Renal cortical epithelial cell (primary cell): ENCODE results near the gene FOXB2. TPM values are rescaled to one million over a fixed set of nuclear protein-coding genes. Genes with fewer than 3 reads are reported as not detected.
"Not testable (repeated sequence)": the region's sequence is repeated elsewhere in the genome, so short reads cannot be mapped to it uniquely, and the experiment has no call there.

Experiments used
- DNase-seq: peaks from one replicate; pipeline ENCODE4 v3.0.0-alpha.2; 2011; ENCODE audit warnings: low read depth
- total RNA-seq: library from RNA; depleted of rRNA; stranded (reverse); fragments of >200 nt; gene quantifications from 2 replicates; pipeline ENCODE4 v1.2.3, GENCODE V29; 2014

FOXB2 gene
- total RNA-seq, 1 donor from 2014 or later, result not detected

DNA sequence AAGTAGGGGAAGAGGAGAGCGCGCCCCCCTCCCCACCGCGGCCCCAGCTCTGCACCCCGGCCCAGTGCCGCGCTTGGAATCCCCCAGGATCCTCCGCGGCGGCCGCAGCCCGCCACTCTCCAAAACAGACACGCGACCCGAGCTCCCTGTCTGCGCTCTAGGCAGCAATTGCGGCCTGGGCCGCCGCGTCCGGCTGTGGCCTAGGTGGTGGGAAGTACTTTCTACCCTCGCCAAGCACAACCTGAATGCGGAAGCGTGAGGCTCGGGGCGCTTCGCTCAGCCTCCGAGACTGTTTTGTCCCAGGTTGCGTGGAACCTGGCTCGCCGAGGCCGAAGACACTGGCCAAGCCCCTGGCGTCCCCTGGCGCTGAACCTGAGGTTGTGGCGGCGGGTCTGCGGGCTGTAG lies 3.3 kb upstream of the FOXB2 start:
- DNase-seq, result no peak

DNA sequence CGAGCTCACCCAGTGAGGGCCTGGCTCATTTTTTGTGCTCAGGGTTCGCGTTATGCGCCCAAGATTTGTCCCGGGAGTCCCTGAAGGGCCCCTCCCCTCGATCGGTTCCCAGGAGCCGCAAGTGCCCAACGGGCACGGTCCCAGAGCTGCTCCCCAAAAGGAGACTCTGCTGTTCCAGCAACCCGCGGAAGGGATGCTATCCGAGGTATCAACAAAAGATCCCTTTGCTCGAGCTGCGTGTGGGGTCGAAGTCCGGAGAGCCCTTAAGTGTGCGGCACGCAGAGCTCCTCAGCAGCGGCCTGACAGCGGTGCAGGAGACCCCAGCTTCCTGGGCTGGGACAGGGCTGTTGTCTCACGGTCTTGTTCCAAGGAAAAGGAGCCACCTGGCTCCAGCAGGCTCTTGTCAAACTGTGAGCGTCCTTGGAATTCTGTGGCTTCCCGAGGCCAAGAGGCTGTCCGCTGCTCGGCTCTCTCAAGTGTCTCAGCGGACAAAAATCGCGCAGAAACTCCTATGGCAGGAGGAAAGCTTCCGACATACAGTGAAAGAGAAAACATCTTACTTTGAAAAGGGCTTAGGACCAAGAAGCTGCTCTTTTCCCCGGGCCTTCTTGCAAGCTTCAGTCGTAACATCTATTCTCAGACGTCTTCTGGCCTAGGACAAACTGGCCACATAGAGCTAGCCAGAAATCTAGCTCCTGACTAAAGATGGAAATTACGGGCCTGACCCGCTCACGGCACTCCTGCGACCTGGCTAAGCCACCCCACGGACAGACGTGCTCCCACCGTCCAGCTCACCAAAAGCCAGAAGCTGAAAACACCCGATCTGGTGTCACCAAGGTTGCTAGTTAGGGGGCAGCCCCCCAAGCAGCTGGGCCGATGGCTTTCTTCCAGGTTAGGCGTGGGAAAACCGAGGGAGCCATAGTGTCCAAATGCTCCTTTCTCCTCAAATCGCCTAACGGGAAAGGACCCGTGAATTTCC lies 2.6 kb upstream of the FOXB2 start:
- no peak for DNase-seq

DNA sequence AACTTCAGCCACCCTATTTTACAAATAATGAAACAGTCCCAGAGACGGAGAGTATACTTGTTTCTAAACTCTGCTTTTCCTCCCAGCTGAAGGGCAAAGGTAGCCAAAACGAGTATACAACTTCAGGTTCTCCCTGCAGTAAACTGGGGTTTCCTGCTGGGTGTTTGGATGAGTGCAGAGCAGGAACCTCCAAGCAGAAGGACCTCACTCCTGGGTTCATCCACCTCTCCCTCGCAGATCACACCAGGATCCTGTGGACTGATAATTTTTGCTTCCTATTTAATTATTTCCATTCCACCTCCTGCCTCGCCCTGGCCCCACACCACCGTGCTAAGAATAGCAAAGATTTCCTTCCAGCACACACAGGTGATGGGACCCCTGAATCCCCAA lies 2.0 kb upstream of the FOXB2 start:
- no peak for DNase-seq

DNA sequence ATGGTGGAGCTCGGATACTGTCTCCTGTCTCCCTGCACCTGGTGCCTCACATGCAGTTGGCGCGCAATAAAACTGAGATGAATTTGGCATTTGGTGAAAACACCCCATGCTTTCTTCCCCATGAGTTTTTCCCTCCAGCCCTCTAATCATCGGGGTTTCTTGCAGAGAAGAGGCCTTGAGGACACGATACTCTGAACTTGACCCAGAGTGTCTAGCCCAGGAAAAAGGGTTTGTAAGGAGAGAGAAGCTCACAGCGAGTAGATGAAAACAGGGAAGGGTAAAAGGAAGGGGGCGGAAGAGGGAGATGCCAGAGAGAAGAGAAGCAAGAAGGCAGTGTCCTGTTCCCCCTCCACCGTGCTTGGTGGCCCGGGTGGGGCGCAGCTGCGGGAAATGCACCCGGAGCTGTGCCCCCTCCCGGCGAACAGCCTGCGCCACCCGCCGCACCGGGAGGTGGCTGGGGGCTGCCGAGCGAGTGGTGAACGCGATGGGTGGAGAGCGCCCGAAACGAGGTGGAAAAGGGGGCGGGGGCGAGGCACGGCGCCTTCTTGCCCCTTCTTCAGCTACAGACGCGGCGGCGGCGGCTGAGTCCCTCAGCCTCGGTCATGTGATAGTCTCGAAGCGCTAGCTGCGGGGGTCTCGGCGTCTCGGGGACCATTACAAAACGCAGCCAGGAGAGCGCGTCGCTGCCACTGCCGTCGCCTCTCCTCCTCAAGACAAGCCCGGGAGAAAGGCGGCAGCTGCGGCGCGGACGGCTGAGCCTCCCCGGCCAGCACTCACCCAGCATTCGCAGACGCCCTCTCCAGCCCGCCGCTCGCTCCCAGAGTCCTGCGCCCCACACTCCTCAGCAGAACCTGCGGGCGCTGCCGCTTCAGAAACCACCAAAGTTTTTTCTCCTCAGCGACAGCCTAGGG lies 1.1 kb upstream of the FOXB2 start:
- DNase-seq, result no peak

DNA sequence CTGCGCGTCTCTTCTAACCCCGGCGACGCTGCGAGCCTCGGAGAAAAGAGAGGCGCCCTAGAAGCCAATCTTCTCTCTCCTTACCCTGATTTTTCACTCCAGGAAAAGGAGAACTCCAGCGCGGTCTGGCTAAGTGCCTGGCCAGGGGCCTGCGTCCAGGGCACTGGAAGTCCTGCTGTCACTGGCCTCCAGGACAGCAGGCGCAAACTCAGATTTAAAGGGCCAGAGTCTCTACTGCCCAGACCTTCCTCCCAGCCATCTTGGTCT lies 553 bp upstream of the FOXB2 start:
- DNase-seq, result no peak

DNA sequence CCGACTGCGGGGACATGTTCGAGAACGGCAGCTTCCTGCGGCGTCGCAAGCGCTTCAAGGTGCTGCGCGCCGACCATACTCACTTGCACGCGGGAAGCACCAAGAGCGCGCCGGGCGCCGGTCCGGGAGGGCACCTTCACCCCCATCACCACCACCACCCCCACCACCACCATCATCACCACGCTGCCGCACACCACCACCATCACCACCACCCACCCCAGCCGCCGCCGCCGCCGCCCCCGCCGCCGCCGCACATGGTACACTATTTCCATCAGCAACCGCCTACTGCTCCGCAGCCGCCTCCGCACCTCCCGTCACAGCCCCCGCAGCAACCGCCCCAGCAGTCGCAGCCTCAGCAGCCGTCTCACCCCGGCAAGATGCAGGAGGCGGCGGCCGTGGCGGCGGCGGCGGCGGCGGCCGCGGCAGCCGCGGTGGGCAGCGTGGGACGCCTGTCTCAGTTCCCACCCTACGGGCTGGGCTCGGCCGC lies 514 bp downstream of the FOXB2 start:
- DNase-seq, result no peak

DNA sequence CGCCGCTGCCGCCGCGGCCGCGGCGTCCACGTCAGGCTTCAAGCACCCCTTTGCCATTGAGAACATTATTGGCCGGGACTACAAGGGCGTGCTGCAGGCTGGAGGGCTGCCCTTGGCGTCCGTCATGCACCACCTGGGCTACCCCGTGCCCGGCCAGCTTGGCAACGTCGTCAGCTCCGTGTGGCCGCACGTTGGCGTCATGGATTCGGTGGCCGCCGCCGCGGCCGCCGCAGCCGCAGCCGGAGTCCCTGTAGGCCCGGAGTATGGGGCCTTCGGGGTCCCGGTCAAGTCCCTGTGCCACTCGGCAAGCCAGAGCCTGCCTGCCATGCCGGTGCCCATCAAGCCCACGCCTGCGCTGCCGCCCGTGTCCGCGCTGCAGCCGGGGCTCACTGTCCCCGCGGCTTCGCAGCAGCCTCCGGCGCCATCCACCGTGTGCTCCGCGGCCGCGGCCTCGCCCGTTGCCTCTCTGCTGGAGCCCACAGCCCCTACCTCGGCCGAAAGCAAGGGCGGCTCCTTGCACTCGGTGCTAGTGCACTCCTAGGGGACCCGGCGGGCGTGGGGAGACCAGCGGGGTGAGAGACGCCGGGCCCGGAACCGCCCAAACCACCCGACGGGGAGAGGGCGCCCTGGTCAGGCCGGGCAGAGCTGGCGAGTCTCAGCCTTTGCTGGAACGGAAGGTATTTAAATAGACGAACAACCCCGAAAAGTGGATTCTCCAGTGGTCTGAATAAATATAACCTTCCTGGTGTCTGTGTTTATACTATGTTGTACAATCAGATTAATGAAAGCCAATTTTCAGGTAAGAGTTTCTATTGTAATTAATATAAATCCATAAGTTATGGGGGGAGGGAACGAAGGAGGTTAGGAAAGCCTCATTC lies 1.2 kb downstream of the FOXB2 start:
- no peak for DNase-seq

DNA sequence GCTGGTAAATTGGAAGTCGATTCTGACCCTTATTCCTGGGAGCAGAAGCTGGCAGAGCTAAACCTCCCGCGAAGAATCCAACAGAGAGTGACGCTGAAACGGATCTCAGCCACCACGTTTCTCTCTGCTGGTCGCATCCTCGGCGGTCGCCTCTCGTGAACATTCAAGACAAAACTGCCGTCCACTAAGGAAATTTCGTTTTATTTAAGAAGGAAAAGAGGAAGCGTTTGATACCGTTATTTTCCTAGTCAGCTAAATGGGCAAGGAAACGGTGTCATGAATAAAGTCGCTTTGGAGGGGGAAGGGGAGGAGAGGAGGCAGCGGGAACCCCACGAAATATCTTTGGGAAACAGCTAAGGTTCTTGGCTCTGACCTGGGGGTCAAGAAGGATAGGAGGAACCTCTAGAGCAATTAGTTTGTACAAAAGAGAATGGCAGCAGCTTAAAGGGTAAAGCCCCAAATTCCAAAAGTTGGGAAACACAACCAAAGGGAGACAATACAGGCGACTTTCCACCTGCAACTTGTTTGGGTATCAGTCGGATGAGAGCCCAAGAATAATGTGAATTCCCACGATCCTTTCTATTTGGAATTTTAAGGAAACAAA lies 1.9 kb downstream of the FOXB2 start:
- no peak for DNase-seq

DNA sequence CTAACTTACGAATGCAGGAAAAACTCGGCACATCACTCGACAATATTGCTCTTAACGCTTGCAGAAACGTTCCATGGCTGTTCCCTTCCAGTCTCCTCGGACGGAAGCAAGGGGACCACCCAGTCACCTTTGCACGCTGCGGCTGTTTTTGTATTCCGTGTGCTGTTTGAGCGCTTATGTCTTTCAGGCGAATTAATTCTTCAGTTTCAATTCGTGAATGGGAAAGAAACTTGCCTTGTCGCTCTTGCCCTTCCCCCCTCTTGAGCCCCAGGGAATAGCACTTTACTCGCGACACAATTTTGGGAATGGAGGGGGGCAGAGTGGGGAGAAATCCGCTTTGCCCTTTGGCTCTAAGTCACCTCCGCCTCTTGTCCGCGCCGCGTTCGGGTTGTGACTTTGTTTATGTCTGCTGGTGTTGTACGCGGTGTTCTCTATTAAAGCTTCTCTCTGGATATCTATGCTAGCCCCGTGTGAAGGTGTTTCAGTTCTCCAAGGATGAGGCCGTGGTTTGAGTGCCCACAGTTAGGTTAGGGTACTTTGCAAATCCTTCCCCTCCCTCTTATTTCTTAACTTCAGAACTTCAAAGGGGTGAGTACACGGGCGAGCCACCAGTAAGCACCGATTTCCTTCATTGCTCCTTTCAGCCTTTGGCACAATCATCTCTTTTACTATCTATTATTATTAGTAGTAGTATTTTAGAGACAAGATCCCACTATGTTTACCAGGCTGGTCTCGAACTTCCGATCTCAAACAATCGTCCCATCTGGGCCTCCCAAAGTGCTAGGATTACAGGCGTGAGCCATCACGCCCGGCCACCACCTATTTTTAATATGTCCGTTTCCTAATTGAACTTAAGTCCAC lies 2.7 kb downstream of the FOXB2 start:
- no peak for DNase-seq

DNA sequence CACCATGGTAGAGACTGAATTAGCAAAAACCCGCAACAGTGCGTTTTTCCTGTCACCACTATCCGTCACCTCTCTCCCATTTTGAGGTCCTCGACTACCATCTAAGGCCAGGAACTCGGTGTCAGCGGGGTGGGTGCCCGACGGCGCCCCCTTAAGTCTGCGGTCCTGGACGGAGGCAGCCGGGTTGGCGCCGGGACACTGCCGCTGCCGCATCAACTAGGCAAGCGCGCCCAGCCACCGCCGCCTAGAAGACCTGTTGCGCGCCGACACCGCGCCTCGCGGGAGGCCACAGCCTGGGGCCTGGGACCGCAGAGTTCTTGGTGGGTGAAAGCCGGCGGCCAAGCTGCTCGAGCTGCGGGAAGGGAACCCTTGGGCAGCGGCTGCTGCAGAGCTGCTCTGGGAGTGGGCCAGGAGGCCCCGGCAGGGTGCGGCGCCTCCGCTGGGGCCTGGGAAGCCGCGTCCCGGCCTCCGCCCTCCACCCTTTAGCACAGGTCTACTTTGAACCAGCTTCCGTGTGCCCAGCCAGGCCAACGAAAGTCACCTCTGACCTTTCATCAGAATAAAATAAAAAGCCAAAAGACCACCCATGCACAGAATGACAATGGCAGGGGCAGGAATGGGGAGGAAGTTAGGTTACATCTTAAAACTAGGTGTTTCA lies 3.5 kb downstream of the FOXB2 start:
- DNase-seq, result no peak

DNA sequence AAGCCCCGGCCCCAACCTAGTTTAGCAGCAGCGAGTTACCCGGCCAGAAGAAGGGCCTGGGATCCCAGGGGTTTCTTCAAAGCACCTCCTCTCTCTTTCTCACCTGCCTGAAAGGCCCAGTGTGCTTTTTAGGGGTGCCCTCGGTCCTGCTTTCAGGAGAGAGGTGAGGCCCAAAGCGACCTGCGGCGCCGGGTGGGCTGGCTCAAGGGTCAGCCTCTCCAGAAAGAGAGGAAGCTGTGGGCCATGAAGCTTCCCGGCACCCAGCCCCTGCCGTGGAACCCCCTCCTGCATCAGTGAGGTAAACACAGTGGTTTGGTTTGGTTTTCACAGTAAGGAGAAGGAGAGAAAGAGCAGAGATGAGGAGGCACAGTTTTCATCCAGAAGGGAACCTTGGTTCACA lies 4.3 kb downstream of the FOXB2 start:
- DNase-seq, result no peak

DNA sequence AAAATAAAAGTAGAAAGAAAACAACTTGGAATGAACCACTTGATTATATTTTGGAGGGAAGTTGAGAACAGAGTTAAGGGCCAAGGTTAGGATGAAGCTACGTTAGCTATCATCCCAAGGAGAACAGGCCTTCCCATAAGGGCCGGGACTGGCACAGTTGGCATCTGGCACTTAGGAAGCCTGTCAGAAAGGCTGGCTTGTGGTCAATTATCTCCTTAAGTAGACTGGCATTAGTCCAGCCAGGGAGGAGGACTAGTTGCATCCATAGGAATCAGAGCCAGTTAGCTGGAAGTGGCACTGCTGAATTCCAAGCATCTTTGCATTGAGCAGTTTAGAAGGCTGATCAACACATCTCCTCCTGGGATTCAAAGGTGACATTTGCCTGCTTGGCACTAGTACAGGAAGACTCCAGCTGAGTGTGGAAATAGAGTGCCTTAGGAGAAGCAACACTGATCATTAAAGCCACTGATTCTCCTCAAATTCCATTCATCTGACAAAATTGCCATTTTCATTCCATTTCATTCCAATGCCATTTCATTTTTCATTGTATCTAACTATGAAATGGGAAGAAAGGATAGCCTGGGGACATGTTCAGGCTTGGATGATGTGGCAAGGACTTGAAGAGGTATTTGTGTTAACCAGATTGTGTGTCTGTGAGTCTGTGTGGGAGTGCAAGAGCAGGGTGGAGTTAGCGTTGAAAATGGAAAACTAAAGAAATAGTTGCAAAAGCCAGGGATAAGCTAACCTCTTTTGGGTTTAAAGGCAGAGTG lies 5.5 kb downstream of the FOXB2 start:
- DNase-seq, result no peak

DNA sequence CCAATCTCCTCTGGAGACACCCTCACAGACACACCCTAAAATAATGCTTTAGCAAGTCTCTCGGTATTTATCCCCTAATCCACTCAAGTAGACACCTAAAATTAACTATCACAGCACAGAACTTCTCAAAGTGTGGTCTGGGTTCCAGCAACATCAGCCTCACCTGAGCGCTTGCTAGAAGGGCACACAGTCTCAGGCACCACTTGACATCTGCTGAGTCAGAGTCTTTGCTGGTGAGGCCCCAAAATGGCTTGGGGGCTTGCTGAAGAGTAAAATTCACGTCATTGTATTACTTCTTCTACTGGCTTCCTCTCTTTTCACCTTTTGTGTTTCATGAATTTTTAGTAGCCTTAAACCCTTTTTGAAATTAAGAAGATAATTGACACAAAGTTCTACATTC lies 9.0 kb downstream of the FOXB2 start:
- no peak for DNase-seq

DNA sequence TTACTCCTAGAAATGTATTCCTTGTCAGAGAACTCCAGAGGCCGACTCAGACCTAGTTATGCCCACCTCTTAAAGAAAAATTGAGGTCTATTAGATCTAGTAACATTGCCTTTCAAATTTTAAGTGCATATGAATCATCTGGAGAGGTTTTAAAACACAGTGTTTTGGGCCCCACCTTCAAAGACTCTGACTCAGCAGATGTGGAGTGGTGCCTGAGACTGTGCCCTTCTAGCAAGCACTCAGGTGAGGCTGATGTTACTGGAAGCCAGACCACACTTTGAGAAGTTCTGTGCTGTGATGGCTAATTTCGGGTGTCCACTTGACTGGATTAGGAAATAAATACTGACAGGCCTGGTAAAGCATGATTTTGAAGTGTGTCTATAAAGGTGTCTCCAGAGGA lies 10.6 kb downstream of the FOXB2 start:
- no peak for DNase-seq

DNA sequence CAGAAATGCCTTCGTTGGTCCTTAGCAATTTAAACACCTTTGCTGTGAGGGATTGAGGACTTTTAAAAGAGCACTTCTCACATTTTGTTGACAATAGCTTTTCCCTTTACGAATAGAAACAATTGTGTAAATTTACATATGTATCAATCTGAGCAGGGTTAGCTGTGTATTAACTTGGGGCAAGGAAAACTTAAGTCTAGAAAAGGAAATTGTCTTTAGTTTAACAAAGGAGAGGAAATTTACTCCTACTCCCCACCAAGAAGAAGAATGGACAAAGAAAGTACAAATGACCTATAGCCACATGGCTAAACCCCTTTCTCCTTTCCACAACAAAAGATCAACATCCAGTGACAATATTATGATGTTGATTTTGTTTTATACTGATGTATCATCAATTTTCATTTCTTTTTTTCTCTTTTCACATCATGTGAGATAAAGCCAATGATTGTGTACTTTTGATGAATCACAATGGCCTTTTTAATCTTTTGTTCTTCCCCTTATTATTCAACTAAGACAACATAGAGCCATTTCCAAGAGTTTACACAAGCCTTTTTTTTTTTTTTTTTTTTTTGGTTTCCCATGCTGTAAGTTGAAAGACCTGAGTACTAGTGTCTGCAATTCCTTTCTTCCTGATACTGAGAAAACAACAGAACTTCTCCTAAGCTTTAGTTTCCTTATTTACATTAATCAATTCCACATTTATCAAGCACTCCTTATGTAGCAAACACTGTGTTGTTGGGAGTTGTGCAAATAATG lies 19.0 kb downstream of the FOXB2 start:
- no peak for DNase-seq

DNA sequence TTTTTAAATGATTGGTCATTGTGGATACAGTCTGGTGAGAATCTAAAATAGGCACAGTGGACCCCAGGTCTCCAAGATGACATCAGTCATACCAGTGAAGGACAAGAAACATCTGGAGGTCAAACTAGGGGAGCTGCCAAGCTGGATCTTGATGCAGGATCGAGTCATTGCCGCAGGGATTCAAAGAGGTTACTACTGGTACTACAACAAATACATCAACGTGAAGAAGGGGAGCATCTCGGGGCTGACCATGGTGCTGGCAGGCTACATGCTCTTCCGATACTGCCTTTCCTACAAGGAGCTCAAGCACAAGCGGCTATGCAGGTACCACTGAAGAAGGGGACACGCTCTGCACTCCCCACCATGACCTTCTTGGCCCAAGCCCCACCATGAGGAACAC lies 20.9 kb downstream of the FOXB2 start:
- no peak for DNase-seq

DNA sequence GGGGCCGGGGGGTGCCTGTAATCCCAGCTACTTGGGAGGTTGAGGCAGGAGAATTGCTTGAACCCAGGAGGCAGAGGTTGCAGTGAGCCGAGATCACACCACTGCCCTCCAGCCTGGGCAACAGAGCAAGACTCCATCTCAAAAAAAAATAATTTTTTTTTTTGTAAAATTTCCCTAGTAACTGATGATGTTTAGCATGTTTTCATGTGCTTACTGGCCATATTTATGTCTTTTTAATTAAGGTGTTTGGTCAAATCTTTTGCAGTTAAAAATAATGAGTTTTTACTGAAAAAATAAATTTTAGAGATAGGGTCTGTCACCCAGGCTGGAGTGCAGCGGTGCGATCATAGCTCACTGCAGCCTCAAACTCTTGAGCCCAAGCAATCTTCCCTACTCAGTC lies 24.3 kb downstream of the FOXB2 start:
- DNase-seq, result not testable (repeated sequence)

DNA sequence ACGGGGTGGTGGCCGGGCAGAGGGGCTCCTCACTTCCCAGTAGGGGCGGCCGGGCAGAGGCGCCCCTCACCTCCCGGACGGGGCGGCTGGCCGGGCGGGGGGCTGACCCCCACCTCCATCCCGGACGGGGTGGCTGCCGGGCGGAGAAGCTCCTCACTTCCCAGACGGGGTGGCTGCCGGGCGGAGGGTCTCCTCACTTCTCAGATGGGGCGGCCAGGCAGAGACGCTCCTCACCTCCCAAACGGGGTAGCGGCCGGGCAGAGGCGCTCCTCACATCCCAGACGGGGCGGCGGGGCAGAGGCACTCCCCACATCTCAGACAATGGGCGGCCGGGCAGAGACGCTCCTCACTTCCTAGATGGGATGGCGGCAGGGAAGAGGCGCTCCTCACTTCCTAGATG lies 41.2 kb downstream of the FOXB2 start:
- DNase-seq, result not testable (repeated sequence)
